NCI-H748 (cell line): ENCODE measurements around the gene ATG9B.
A peak's percentile ranks its signal among the peaks of the same experiment; 100 is the strongest.
"Not testable (repeated sequence)": the region's sequence is repeated elsewhere in the genome, so short reads cannot be mapped to it uniquely, and the experiment has no call there.

Experiments used
- DNase-seq: peaks from one replicate; lab custom pipeline; 2025; ENCODE audit not compliant: unreplicated experiment; lab: John Stamatoyannopoulos, UW

Gene ATG9B

DNA sequence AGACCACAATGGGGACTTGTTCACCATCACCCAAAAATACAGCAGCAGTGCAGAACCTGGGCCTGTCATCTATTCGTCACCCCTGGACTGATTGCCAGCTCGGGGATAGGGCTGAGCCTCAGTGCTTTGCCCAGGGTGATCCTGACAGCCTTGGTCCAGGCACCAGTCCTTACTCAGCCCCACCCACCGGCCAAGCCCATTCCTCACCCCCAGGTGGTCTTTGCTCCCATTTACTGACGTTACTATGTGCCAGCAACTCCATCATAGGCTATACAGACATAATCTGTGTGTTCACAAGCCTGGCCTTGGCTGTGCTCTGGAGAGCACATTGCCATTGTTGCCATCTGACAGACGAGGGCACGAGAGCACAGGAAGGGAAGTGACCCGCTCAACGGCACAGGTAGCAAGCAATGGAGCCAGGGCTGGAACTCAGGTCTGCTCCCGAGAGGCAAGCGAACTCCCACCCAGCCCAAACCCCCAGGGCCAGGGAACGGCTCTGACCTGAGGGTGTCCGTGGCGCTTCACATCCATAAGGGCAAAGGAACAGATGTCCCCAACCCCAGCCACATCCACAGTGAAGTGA, 6.8 kb downstream of the ATG9B start:
- peak; percentile 29 for DNase-seq

DNA sequence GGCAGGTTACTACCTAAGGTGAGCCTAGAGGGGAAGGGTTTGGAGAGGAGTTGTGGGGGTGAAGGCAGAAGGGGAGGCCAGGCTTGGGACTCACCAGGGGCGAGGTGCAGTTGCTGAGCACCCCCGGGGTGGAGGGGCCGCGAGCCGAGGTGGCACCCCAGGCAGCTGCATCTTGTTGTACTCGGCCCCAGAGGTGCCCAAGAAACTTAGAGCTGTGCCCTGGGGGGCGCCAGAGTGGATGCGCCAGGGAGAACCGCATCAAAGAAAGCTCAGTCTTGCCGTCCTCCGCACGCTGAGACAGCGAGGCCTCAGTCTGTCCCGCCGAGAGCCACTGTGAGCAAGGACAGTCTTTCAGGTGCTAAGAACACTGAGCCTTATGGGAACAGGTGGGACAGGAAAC, 7.4 kb downstream of the ATG9B start:
- no peak for DNase-seq

DNA sequence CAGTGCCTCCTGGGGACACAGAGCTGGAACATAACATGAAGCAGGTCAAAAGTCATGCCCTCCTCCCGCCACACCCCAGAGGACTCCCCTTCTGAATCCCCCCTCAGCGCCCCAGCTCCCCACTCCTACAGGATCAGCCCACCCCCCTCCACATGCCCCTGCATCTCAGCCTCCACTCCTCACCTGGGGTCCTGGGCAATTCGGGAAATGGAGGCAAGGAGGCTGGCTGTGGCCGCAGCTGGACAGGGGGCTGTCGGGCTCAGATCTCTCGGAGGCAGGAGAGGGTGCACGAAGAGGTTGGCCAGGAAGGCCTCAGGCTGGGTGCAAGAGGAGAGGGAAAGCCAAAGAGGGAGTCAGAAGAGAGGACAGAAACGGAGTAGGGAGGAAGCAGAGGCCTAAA, 7.8 kb downstream of the ATG9B start:
- DNase-seq, result no peak

DNA sequence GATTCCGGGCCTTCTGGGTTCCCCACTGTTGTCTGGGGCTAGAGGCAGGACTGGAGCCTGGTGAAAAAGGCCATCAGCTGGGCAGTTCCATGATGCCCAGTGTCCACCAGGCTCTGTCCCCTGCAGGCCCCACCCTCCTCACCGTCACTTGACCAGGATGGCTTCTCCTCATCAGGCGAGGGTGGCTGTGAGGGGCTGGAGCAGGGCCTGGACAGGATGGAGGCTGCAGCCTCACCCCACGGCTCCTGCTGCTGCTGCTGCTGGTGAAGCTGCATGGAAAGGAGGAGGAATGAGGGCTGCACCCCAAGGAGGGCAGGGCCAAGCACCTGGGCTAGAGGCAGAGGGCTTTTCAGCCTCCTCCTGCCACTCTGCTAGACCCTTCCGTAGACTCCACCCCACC, 8.3 kb downstream of the ATG9B start:
- DNase-seq, result no peak

DNA sequence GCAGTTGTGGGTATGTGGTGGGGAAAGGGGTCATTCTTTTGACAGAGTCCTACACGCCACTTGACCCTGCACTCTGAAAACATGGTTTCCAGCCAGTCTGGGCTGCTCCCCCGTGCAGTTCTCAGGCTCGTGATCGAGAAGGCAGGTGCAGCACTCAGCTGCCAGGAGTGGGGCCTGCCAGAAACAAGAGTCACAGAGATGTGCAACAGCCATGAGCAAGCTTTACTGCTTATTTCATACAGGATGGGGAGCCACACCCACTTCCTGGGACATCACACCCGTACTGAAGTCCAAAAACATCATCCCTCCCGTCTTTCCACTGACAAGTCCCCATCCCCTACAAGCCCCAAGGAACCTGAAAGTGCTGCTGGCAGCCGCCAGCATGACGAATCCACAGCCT, 9.3 kb downstream of the ATG9B start:
- DNase-seq, result no peak

DNA sequence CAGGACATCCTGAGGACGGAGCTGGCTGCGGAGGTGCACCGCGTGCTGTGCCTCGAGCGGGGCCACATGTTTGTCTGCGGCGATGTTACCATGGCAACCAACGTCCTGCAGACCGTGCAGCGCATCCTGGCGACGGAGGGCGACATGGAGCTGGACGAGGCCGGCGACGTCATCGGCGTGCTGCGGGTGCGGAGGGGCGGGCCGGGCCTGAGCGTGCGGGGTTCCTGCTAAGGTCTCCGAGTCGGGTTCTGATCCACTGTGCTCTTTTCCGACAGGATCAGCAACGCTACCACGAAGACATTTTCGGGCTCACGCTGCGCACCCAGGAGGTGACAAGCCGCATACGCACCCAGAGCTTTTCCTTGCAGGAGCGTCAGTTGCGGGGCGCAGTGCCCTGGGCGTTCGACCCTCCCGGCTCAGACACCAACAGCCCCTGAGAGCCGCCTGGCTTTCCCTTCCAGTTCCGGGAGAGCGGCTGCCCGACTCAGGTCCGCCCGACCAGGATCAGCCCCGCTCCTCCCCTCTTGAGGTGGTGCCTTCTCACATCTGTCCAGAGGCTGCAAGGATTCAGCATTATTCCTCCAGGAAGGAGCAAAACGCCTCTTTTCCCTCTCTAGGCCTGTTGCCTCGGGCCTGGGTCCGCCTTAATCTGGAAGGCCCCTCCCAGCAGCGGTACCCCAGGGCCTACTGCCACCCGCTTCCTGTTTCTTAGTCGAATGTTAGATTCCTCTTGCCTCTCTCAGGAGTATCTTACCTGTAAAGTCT, 10.4 kb downstream of the ATG9B start:
- DNase-seq, result peak; percentile 17

DNA sequence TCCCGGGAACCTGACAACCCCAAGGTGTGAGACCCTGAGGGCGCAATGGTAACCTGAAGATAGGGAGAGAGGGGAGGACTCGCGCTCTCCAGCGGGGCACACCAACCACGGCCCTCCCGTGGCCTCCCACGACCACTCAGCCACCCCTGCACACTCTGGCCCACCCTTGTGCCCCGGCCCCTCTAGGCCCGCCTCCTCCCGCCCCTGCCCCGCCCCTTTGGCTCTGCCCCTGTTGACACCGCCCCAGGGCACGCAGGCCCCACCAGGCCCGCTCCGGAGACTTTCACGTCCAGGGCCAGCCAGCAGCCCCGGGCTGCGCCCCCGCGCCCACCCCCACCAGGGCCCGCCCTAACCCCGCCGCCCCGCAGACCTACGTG, 10.9 kb downstream of the ATG9B start:
- DNase-seq, result no peak

DNA sequence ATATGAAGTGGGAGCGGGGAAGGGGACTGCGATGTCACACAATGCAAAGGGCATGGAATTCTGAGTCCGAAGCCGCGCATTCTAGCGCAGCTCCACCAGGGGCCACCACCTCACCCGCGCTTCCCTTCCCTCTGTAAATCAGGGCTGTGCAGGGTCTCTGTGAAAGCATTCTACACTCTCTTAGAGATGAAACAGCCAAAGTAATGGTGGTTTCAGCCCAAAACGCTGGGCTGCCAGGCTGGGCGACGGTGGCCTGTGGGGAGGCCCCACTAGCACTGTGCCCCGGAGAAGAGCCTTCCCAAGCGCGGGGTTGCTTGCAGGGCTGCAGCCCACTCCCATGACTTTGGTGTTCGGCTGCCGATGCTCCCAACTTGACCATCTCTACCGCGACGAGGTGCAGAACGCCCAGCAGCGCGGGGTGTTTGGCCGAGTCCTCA, 11.4 kb downstream of the ATG9B start:
- peak; percentile 48 for DNase-seq

DNA sequence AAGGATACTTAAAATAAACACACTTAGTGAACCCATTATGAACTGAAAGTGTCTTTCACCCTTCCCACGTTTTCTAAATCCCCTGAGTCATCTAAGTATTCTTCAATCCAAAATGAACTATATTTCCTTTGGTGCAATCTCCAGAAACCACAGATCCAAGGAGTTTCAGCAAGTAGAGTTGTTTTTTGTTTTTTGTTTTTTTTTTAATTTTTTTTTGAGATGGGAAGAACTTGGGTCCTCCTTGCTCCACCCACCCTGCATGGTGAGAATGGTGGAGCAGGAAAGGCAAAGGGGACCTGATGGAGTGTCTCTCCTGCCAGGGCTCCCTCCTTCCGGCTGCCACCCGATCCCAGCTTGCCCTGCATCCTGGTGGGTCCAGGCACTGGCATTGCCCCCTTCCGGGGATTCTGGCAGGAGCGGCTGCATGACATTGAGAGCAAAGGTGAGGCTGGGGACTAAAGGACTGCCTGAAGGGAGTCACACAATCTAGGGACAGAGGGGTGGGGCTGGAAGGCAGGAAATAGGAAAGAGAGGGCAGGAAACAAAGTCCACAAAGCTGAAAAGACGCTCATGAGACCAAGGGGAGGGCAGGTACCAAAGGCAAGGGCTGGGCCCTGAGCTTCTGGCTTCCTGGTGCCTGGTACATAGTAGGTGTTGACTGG, 12.1 kb downstream of the ATG9B start:
- DNase-seq, result no peak

DNA sequence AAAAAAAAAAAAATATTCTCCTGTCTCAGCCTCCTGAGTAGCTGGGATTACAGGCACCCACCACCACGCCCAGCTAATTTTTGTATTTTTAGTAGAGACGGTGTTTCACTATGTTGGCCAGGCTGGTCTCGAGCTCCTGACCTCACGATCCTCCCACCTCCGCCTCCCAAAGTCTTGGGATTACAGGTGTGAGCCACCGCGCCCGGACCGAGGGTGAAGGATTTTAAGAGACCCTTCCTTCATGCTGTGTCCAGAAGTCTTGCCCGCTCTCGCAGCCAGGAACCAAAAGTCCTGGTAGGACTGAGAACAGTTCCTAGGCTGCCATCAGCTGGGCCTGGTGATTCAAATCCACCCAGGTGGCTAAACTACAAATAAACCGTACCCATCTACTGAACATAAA, 12.7 kb downstream of the ATG9B start:
- not testable (repeated sequence) for DNase-seq

DNA sequence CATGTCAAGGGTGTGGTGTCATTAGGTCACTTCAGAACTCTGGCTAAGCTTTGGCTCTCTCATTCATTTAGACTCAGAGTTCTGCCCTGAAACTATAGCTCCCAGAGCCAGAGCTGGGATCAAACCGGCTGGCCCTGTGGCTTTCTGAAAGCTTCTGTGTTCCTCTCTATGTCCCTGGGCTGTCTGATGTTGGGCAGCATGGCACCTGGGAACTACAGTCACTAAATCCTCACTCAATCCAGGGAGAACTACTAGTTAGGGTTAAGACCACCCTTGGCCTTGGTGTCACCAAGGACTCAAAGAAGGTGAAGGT, 13.2 kb downstream of the ATG9B start:
- no peak for DNase-seq

DNA sequence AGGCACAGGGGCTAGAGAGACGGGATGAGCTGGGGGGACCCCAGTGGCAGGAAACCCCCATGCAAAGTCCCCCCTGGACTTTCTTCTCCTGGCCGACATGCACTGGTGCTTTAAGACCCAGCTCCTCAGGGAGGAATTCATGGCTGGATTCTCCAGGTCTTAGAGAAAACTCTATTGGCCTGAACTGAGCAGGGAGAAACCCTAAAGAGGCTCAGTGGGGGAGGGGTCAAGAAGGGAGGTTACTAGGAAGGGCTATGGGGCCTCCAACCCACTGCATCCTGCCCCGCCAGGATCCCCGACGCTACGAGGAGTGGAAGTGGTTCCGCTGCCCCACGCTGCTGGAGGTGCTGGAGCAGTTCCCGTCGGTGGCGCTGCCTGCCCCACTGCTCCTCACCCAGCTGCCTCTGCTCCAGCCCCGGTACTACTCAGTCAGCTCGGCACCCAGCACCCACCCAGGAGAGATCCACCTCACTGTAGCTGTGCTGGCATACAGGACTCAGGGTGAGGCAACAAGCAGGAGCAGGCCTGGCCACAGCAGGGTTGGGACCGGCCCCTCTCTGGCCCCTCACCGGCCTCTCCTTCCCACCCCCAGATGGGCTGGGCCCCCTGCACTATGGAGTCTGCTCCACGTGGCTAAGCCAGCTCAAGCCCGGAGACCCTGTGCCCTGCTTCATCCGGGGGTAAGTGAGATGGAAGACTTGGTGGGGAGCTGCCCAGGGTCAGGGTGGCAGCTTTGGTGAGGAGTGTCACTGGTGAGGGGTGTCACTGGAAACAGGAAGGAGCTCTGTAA, 13.8 kb downstream of the ATG9B start:
- DNase-seq, result no peak

DNA sequence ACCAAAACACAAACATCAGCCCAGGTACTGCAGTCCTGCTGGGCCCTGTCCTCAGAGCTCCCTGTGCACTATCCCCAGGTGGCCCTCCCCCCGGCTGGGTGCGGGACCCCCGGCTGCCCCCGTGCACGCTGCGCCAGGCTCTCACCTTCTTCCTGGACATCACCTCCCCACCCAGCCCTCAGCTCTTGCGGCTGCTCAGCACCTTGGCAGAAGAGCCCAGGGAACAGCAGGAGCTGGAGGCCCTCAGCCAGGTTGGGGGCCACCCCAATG, 14.3 kb downstream of the ATG9B start:
- no peak for DNase-seq

DNA sequence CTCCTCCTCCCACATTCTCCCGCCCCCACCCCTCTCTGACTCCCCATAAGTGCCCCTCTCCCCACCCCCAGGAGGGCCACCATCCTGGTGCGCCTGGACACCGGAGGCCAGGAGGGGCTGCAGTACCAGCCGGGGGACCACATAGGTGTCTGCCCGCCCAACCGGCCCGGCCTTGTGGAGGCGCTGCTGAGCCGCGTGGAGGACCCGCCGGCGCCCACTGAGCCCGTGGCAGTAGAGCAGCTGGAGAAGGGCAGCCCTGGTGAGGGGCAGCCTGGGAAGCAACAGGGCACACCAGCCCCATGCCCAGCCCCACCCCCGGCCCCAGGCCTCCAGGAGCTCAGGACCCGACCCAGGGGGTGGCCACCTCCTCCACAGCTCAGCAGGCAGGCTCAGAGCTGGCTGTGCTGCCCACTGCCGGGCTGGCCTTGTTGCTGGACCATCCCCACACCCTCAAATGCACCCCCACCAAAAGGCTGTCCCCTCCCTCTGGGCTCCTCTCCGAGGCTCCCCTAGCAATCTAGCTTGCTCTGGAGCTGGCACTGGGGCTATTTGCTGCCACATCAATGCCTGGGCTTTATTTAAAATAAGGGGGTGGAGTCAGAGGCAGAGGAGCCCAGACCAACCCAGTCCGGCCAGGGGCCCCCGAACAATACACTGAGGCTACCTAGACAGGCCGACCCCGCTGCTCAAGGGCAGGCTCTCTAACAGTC, 14.8 kb downstream of the ATG9B start:
- DNase-seq, result no peak

DNA sequence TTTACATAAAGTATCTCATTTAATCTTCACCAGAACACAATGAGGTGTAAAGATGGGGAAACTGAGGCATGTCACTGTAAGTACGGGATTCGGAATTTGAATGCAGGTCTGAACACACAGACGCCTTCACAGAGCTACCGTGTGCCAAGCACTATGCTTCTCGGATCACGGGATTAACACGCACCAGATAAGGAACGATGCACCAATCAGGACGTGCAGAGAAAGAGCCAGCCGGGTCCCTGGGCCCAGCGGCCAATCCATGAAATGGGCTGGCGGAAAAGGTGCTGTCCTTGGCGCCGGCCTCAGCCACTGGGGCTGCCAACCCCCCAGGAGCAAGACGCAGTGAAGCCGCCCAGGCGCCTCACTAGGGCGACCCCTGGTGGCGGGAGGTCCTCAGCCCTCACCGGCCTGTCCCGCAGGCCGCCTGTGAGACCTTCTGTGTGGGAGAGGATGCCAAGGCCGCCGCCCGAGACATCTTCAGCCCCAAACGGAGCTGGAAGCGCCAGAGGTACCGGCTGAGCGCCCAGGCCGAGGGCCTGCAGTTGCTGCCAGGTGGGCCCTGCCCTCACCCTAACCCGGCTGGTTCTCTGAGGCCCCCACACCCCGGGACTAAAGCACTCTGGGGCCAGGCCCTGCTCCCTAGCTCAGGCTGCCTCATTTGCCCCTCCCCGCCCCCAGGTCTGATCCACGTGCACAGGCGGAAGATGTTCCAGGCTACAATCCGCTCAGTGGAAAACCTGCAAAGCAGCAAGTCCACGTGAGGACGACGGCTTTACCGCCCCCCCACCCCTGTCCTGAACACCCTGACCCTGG, 15.6 kb downstream of the ATG9B start:
- DNase-seq, result no peak

DNA sequence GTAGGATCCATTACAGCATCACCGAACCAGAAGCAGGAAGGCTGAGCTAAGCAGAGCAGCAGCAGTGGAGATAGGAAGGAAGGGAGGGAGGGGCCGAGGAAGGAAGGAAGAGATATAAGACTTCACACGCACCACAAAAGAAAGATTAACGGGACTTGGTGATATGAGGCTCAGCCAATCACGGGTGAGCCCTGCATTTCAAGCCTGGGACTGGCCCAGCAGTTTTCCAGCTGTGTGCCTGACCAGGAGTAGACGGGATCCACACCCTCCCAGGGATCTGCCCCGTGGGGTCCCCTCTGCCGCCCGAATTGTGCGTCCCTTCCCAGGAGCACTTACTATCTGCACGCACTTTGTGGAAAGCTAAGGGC, 16.2 kb downstream of the ATG9B start:
- no peak for DNase-seq

DNA sequence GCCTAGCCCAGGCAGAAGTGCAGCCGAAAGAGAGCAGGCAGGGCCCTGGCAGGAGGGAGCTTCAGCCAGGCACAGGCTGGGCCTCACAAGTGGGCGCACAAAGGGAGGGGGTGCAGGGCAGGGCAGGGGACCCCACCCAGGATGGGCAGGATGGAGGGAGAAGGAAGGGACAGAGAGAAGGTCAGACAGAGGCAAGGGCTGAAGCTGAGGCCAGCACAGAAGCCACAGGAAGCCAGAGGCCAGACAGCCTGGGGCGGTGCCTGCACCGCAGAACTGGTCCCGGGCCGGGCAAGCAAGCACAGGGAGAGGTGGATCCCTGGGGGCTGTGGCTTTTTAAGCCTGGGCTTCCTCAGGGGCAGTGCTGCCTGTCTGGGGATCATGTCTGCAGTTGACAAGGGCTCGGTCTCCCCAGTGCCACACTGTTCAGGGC, 16.8 kb downstream of the ATG9B start:
- DNase-seq, result no peak

DNA sequence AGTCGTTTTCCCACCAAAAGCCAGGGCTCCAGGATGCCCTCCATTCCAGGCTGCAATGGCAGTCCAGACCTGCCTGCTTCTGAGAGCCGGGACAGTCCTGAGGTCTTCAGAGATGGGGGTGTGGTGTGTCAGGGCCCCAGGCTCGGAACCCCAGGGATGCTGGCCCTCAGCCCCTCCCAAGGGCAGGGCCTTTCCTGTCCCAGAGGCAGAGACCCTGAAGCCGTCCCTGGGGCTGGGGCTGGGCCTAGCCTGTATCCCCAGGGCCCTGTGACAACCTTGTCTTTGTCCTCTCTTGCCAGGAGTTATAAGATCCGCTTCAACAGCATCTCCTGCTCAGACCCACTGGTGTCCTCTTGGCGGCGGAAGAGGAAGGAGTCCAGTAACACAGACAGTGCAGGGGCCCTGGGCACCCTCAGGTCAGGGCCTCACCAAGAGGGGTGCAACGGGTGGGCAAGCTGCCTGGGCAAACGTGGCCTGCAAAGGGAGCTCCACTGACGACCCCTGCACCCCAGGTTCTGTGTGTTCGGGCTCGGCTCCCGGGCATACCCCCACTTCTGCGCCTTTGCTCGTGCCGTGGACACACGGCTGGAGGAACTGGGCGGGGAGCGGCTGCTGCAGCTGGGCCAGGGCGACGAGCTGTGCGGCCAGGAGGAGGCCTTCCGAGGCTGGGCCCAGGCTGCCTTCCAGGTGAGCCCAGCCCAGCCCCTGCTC, 17.5 kb downstream of the ATG9B start:
- no peak for DNase-seq

DNA sequence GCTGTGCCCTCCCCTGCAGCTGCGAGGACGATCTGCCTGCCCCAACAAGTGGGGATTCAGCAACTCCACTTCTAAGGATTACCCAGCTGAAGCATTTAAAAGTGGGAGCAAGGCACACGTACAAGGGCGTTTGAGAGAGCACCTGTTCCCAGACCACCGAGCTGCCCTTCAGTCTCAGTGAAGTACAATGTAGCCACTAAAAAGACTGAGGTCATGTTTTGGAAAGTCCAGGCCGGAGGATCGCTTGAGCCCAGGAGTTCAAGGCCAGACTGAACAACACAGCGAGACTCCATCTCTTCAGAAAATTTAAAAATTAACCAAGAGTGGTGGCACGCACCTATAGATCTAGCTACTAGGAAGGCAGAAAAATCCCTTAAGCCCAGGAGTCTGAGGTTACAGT, 18.7 kb downstream of the ATG9B start:
- no peak for DNase-seq

DNA sequence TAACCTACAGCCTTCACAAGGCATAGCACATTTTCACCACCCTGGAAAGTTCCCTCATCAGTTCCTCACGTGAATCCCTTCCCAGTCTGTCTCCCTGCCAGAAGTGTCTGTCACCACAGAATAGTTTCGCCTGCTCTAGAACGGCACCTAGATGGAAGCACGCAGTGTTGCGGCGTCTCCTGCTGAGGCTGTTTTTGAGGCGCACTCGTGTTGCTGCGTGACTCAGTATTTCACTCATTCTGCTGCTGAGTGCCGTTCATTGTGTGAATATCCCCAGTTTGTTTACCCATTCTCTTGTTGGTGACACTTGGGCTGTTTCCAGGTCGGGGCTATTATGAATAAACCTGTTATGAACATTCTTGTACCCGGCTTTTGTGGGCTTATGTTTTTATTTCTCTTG, 20.7 kb downstream of the ATG9B start:
- DNase-seq, result peak; percentile 73
